NCI-H526 (cell line): ENCODE results near the gene WDPCP.
A peak's percentile ranks its signal among the peaks of the same experiment; 100 is the strongest.
"Not testable (repeated sequence)": the region's sequence is repeated elsewhere in the genome, so short reads cannot be mapped to it uniquely, and the experiment has no call there.

ENCODE experiments used
- DNase-seq, 2 experiments: peaks; one replicate each; lab custom pipeline; 2025; lab: John Stamatoyannopoulos, UW

WDPCP gene

GRCh38 chr2:63118821-63119220 lies 469.5 kb downstream of the WDPCP start:
- no peak for DNase-seq

GRCh38 chr2:63104482-63104881 lies 483.8 kb downstream of the WDPCP start:
- DNase-seq, result no peak

- DNase-seq, result no peak
These were observed 486.3 kb downstream of the WDPCP start for GRCh38 chr2:63101954-63102353.

- no peak for DNase-seq
These were observed 489.2 kb downstream of the WDPCP start for GRCh38 chr2:63099032-63099431.

GRCh38 chr2:63096491-63096890 lies 491.8 kb downstream of the WDPCP start:
- DNase-seq, result no peak

DNA sequence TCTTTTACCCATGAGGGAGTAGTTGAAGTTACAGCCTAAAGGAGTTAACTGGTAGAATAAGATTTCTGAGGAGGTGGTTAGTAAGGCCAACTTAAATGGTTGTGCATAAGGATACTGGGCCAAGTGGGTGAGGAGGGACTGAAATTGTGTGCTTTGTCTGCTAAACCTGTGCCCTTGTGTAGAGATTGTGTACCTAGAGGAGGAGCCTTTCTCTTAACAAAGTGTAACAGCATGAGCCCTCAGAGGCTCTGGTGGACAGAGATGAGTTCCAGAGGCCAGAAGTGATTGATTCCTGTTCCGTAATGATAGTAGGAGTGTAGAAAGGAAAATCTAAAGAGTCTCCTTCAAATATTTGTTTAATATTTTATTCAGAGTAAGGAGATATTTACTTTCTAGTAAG lies 494.8 kb downstream of the WDPCP start:
- DNase-seq, result no peak

DNA sequence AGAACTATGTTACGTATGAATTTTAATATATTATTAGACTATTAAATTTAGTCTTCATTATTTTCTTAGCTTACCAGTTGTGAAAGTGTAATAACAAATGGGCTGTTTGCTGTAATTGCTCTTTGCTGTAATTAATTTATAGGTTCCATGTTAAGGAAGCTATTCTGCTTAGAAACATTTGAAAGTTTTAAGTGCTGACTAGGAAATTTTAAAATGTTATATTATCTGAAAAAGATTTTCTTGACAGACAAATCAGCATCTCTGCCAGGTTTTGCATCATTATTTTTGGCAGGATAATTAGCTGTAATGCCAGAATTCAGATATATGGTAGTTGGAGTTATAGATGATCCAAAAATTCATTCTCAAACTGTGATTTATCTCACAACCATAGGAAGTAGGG lies 495.4 kb downstream of the WDPCP start:
- DNase-seq, result no peak

DNA sequence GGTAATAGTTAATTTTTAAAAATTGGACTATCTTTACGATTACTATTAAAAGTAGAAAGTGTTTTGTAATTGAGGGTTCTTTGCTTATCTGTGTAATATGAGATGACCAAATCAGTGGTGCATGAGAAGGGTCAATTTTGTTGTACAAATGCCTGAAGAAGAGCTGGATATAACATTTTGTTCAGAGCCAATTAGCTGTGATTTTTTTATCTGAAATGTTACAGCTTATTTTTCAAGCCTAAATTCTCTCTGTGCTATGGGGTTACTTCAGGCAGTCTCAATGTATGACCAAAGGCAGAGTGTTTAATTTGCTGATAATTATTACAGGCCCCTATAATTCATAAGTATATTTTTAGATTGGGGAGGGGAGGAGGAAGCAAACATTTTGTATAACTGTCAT lies 495.9 kb downstream of the WDPCP start:
- no peak for DNase-seq

GRCh38 chr2:63086687-63087086 lies 501.6 kb downstream of the WDPCP start:
- no peak for DNase-seq

DNA sequence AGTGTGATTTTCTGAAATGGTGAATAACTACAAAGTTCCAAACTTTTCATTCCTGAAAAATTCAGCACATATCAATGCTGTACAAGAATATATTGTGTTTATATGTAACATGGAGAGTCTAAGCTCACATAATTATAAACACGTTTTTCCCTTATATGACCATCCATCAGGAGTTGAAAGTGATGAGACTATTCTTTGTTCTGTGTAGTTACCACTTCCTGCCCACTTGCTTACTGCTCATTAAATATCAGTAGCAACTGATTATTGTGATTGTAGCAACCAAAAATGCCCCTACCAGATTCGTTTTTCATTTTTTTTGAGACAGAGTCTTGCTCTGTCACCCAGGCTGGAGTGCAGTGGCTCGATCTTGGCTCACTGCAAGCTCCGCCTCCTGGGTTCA lies 506.9 kb downstream of the WDPCP start:
- no peak for DNase-seq

DNA sequence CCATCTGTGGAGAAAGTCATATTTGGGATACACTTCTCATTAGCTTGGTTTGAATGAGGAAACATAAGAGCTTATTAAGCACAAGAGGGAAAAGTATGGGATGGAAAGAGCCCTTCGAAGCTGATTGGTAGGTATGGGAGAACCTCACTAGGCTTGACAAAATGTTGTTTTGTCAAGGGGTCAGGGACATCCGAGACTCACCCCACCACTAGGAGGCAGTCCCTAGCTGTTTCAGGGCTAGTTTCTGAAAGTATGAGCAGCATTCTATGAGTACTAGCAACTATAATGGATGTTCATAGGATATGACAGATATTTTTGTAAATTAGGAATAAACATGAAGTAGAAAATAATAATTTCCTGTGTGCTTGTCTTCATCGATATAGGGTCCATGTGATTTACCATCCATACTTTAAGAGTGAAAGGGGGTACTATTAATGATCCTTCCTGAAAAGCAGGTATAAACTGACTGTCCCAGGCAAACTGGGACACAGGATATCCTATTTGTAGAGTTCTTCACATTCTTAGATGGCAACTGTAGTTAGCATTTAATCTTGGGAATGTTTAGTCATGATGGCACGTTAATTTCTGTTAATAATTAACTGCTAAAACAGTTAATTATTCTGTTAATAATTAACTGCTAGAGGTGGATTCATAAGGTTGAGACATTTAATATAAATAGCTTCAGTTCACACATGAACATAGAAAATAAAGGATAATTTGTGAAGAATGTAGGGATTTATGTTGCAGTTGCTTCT lies 509.2 kb downstream of the WDPCP start:
- DNase-seq, result peak in 1 of 2 experiments; percentile 44

DNA sequence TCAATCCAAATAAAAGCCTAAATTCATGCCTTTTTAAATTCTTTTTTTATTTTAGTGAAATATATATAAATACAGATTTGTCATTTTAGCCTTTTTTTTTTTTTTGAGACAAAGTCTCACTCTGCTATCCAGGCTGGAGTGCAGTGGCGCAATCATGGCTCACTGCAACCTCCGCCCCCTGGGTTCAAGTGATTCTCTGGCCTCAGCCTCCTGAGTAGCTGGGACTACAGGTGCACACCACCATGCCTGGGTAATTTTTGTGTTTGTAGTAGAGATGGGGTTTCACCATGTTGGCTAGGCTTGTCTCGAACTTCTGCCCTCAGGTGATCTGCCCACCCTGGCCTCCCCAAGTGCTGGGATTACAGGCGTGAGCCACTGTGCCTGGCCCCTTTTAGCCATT lies 513.9 kb downstream of the WDPCP start:
- not testable (repeated sequence) for DNase-seq

GRCh38 chr2:63073994-63074393 lies 514.3 kb downstream of the WDPCP start:
- no peak for DNase-seq

- DNase-seq, result no peak
These were observed 516.6 kb downstream of the WDPCP start for GRCh38 chr2:63071664-63072063.
